Activated naive CD8-positive, alpha-beta T cell treated with anti-CD3 and anti-CD28 coated beads, Interleukin-2, amount 50 U/mL, for 16 hours (primary cell): ENCODE data around the gene TEKT3.

ENCODE experiments used
- DNase-seq: peaks from one replicate; pipeline ENCODE4 v3.0.0-alpha.2; 2020; ENCODE audit warnings: low read depth, low spot score

The TEKT3 gene

DNA sequence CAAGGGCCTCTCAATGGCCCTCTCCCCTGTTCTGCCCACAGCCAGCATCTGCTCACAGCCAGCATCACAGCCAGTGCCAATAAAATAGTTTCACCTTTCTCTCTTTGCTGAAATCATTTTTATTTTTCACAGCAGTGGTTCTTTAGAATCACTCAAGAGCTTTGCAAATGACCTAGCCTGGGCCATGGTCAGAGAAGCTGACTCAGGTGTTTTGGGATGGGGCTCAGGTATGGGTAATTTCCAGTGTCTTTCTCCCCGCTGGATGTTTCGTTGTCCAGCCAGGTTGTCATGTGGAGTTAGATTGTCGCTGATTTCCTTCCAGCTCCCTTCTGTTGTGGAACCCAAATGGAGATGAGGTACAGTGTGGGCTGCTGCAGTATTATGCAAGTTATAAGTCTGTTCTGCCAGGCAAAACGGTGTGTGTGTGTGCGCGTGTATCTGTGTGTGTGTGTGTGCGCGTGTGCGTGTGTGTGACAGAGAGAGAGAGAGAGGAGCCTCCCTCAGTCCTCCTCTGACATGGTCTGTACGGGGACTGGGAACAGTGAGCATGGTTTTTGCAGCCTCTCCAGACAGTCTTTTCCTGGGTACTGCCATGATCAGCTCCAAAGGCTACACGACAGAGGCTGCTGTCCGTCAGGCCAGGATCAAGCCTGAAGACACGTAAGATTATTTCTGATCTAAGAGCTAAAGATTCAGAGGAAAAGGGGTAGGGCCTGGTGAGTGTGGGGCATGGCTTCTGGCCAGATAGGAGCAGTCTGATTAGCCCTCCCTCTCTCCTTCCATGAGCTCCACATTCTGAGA, 74.9 kb downstream of the TEKT3 start:
- no peak for DNase-seq

DNA sequence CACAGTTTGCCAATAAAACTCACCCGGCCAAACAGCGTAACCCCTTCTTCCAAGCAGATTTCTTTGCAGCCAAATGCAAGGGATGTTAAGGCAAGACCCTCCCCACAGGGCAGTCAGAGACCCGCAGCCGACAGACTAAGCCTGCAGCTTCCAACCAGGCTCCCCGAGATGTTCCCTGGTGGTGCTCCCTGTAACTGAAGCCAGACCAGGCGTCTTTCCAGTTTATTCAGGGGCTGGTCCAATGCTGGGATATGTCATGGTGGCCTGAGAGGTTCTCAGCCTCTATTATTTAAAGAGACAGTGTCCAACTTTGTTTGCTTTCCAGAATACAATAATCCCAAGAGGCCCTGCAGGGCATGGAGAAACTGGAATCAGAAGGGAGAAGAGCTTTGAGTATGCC, 76.3 kb downstream of the TEKT3 start, which contains the start of gene PMP22:
PMP22 (minus strand) TSS at position 196 of the 400 bp plus-strand sequence. CDS start 4,599 bp downstream, outside the sequence.
- no peak for DNase-seq

DNA sequence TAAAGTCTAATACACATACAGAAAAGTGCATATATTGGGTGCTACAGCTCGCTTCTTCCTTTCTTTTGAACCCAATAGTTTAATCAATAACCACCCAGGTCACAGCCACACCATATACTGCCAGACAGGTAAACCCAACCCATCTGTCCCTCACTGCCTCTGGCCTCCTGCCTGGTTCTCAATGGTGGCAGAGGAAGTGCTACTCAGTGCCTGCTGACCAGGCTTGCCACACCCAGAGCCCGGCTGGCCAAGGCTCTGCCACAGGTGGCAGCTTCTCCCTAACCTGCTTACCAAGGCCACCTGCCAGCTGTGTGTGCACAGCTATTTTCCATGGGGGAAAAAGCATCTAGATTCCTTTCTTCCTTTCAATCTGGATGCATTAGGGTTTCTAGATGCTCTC, 76.9 kb downstream of the TEKT3 start:
- DNase-seq: no peak

DNA sequence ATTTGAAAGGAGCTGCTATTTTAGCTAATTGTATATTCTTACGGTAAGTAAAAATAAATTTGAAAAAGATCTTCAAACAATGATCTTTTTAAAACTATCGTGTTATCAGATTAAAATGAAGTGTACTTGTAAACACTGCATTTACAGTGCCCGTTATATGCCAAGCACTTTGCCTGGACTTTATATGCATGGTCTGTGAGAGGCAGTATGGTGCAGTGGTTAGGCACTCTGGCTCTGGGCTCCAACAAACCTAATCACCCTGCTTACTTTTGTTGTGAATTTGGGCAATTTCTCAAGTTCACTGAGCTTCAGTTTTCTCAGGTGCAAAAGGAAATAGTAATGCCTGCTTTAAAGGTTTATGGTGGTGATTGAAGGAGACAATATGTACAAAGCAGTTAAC, 77.7 kb downstream of the TEKT3 start:
- DNase-seq: no peak

DNA sequence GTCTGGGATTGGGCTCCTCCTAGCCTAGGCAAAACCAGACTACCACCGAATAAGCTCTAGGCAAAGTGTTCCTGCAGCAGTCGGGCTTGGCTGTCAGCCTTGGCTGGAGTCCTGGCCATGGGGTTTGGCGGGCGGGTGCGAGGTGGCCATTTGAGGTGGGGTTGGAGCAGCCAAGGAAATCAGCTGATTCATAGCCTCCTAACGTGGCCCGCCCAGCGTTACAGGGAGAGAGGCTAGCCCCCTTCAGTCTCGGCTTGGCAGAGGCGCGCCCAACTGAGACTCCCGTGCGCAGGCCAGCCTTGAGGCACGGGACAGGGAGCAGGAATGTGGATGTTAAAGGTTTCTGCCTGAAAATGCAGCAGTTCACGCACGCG, 78.2 kb downstream of the TEKT3 start:
- DNase-seq: no peak

DNA sequence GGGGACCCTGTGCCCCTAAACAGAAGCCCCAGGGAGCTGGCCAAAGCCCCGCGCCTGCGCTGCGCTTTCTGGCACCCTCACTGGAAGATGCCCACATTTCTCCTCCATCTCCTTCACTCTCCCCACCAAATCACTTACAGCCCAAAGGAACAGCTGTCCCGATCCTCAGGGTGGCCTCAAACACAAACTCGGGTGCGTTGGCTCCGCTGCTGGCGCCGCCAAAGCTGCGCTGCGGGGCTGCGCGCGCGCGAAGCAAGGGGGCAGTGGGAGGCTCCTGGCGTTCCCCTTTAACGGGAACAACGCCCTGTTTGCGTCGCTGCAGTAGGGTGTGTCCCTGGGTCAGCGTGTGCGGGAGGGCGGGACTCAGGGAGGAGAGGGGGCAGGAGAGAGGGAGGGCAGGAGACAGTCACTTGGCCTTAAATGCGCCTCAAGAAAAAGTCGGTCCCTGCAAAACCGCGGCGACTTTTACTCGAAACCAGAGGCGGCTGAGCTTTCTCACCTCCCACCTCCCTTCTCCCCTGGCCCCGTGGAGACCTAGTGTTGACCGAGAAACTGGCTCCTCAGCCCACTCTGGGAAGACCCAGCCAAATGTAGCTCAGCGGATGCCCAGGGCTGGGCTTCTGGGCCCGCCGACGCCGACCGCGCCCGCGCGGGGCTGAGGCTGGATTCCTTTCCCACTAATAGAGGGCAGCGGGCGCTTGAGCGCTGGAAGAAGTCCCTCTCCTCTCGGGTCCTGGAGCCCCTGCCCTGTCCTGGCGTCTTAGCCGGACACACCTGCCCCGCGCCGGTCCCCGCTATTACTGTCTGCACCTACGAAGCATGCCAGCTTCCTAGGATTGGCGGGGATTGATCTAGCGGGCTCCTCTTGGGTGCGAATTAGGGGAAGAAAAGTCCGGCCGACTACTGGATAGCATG, 78.8 kb downstream of the TEKT3 start:
- no peak for DNase-seq

DNA sequence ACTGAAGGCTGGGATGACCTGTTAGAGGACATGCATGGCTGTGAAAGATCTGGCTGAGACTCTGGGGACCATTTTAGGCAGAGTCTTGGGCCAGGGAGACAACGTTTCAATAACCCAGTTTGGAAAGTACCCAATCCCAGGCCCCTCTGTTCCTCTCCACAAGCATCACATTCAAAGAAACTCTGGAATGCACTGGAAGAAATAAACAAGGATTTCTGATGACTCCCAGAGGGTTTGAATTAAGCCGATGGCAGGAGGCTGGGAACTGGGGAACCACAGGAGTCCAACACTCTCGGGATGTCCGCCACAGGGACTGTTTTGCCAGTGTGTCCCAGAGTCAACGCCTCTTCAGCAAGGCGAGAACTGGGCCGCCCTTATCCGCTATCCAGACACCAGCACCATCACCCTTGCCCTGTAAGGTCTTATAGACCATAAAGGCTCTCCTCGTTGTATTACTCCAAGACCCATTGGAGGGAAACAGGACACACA, 79.6 kb downstream of the TEKT3 start:
- no peak for DNase-seq

DNA sequence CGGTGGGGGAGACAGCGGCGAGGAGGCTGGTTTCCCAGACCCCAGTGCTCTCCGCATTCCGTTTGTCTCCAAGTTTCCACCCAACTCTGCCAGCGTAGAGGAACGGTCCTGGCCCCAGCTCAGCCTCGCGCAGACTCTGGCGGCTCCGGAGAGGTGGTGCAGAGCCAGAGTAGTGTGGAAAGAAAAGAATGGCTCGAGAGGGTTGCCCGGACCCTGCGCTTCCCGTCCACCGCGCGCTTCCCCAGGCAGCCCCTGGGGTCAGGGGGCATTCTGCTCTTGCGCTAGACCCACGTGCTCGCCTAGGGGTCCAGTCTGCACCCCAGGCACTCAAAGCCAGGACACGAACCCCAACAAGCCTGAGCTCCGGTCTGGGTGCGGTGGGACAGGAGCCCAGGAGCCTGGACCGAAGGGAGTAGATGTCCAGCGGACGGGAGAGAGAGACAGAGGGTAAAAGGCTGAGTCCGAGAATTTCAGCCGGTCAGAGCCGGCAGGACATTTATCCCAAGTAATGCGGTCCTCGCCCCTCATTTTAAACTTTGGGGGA, 80.1 kb downstream of the TEKT3 start:
- DNase-seq: no peak

DNA sequence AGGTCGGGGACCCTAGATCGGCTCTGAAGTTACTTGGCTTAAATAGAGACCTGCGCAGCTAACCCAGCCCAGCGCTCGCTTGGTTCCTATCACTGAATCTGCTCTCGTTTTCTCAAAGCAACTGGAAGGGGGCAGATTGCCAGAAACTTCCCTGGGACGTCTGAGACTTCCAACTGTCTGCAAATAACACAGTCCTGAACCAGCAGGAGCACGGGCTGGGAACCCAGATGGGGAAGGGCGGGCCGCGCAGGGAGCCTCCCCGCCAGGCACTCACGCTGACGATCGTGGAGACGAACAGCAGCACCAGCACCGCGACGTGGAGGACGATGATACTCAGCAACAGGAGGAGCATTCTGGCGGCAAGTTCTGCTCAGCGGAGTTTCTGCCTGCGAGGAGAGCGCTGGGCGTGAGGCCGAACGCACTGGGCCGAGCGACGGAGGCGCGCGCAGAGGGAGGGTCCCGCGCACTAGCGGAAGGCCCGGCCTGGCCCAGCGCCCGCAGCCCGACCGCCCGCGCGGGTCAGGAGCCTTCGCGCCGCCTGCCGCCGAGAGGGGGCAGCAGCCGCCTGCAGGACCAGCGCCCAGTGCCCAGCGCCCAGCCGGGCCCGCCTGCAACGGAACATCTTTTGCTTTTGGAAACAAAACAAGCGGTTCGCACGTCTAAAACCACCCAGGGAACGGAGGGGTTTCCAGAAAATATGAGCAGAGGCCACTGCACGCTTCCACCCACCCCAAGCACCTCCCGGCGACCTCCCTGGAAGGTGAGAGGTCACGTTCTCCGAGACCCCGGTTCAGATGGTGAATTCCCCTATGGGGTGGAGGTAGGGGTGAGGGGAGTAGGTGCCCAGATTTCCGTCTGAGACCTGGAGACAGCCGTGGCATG, 80.8 kb downstream of the TEKT3 start:
- DNase-seq: no peak

DNA sequence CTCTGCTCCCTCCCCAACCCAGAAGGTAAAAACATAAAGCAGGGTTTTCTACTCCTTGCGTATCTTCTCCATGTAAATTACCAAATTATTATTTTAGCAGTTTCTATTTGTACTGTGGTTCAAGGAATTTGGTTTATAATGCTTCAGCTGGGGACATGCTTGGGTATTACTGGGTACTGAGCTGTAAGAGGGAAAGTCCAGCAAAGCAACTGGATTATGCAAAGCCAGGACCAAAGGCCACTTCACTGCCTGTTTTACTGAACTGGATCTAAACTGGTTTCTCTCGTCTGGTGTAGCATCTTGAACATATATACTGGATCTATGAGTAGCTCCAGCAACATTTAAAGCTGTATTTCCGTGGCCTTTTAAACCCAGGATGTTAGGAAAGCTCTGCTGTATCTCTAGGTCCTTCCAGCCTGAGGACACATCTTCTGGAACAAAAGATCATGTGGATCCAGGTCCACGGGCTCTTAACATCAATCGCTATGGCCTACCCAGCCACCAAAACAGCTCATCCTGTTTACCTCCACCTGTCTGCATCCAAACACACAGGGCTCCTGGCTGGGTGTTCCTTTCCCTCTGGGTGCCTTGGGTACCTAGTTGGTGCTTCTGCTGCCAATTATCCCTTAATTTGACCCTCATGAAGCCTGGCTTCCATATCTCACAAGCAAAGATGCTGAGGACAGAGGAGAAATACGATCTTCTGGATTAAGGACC, 83.4 kb downstream of the TEKT3 start:
- no peak for DNase-seq

DNA sequence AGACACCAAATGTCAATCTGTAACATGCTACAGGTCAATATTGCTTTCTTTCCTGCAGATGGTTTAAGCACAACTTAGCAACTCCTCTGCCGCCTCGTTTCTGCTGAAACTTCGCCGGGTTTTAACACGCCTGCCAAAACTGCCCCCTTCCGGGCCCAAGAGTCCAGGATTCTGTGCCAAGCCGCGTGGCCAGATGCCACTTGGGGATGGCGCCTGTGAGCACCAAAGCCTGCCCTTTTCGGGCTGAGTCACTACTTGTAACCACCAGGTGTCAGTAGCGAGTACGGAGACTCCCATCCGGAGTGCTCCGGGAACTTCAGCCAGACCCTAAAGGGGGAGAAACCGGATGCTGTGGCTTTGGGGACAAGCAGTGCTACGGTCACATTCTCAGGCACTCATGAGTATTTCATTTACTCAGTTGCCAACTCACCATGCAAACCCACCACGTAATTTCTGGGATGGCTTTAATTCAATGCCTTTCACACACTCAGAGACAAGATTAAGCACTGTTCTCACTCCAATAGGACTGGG, 84.1 kb downstream of the TEKT3 start:
- peak; percentile 10 for DNase-seq

DNA sequence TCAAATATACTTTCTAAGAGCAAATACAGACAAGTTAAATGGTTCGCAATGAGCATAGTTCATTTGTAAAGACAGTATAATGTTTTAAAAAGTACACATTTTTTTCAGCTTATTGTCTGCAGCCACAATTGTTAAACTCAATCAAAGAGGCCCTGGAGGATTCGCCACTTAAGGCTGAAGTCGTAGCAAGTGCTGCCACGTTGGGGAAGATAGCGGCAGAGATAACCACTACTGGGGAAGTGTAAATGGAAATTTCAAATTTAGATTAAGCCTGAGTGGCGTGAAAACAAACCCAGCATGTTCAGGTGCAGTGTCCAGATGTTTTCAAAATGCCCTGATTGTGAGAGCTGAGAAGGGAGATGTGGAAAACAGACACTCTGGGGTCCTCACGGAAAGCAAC, 84.7 kb downstream of the TEKT3 start:
- DNase-seq: no peak

DNA sequence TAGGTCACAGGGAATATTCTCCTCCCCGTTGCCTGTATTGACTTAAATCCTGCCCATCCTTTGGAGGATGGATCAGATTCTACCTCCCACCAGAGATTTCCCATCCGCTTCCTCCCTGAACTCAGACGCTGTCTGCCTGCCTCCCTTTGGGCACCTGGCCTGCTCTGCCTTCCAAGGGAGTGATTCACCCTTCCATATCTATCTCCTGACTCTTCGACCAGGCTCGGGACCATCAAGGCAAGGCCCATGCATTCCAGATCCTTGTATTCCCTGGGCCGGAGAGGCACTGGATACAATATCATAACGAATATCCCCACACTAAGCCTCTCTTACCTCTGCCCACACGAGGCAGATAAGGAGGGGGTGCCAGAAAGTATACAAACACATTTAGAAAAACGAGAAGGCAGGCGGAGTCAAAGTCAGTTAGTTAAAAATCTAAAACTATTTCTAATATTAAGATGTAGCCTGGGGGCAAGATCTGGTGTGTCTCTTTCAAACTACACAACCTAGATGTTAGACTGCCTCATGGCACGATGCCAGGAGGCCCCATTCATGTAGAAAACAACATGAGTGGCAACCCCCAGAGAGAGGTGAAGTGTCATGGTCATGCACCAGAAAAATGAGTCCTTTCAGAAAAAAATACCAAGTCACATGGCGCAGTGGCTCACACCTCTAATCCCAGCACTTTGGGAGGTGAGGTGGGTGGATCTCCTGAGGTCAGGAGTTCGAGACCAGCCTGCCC, 85.5 kb downstream of the TEKT3 start:
- DNase-seq: no peak
